ENCODE data around the gene BMP7.

The BMP7 gene

GRCh38 chr20:57215426-57215825 lies 51.0 kb downstream of the BMP7 start:
- Histone ChIP-seq H3K27ac (ENCODE audit: low read length, poor library complexity, severe bottlenecking) (no peak overlapping the region), H3K4me1 (ENCODE audit: control insufficient read depth, insufficient read depth, low read depth, low read length) (peaks cover 20% of the 10 kb centered on the region), H2AK5ac (ENCODE audit: low read length, severe bottlenecking) (no peak overlapping the region), H3K79me1 (replicated peaks; ENCODE audit: low read length, poor library complexity, severe bottlenecking) (no peaks in the 10 kb centered on the region), H3K27me3 (ENCODE audit: control insufficient read depth in 1 of 2, insufficient read depth in 1 of 2, low read length in 2 of 2) (peaks cover 42 to 74% of the 10 kb centered on the region in 2 experiments), H3K14ac (ENCODE audit: low read length in 2 of 2) (no peak overlapping the region), H3K36me3 (ENCODE audit: control insufficient read depth in 1 of 2, insufficient read depth in 2 of 2, low read depth in 1 of 2, low read length in 2 of 2) (no peaks in the 10 kb centered on the region), H3K23ac (ENCODE audit: low read length in 2 of 2) (no peak overlapping the region), H3K4me3 (ENCODE audit: insufficient read depth in 1 of 2, low read depth in 1 of 2, low read length in 2 of 2) (no peak overlapping the region), H3K4ac (ENCODE audit: low read depth in 1 of 2, low read length in 2 of 2) (no peak overlapping the region), H2BK5ac (ENCODE audit: low read depth, low read length, poor library complexity, severe bottlenecking) (no peak overlapping the region), H2BK15ac (ENCODE audit: low read depth, poor library complexity, severe bottlenecking) (no peak overlapping the region), H3K9ac (ENCODE audit: low read length) (no peak overlapping the region), H2BK120ac (ENCODE audit: low read depth, low read length) (no peak overlapping the region), H4K91ac (ENCODE audit: low read length) (no peak overlapping the region), H4K8ac (ENCODE audit: low read length) (no peak overlapping the region), H2BK12ac (ENCODE audit: low read length in 2 of 2) (no peak overlapping the region), H3K18ac (ENCODE audit: low read depth in 1 of 2, low read length in 2 of 2) (no peak overlapping the region), H3K9me3 (ENCODE audit: control insufficient read depth, low read length) (no peaks in the 10 kb centered on the region), H3K4me2 (ENCODE audit: low read length, poor library complexity, severe bottlenecking) (no peak overlapping the region), H2AFZ (ENCODE audit: low read depth, low read length) (no peak overlapping the region)
- DNase-seq, result no peak
- 84% methylated on average over 6 of the region's 6 CpGs for WGBS

GRCh38 chr20:57214948-57215347 lies 51.5 kb downstream of the BMP7 start:
- Histone ChIP-seq H3K79me1 (replicated peaks; ENCODE audit: low read length, poor library complexity, severe bottlenecking) (no peaks in the 10 kb centered on the region), H4K91ac (ENCODE audit: low read length) (no peak overlapping the region), H3K9ac (ENCODE audit: low read length) (no peak overlapping the region), H3K4me2 (ENCODE audit: low read length, poor library complexity, severe bottlenecking) (no peak overlapping the region), H4K8ac (ENCODE audit: low read length) (no peak overlapping the region), H2AK5ac (ENCODE audit: low read length, severe bottlenecking) (no peak overlapping the region), H3K27ac (ENCODE audit: low read length, poor library complexity, severe bottlenecking) (no peak overlapping the region), H2BK12ac (ENCODE audit: low read length in 2 of 2) (no peak overlapping the region), H2BK15ac (ENCODE audit: low read depth, poor library complexity, severe bottlenecking) (no peak overlapping the region), H3K23ac (ENCODE audit: low read length in 2 of 2) (no peak overlapping the region), H3K27me3 (ENCODE audit: control insufficient read depth in 1 of 2, insufficient read depth in 1 of 2, low read length in 2 of 2) (peaks cover 40 to 73% of the 10 kb centered on the region in 2 experiments), H2BK5ac (ENCODE audit: low read depth, low read length, poor library complexity, severe bottlenecking) (no peak overlapping the region), H3K4ac (ENCODE audit: low read depth in 1 of 2, low read length in 2 of 2) (no peak overlapping the region), H3K4me1 (ENCODE audit: control insufficient read depth, insufficient read depth, low read depth, low read length) (peaks cover 23% of the 10 kb centered on the region), H3K14ac (ENCODE audit: low read length in 2 of 2) (no peak overlapping the region), H2AFZ (ENCODE audit: low read depth, low read length) (no peak overlapping the region), H2BK120ac (ENCODE audit: low read depth, low read length) (no peak overlapping the region), H3K9me3 (ENCODE audit: control insufficient read depth, low read length) (no peaks in the 10 kb centered on the region), H3K18ac (ENCODE audit: low read depth in 1 of 2, low read length in 2 of 2) (no peak overlapping the region), H3K4me3 (ENCODE audit: insufficient read depth in 1 of 2, low read depth in 1 of 2, low read length in 2 of 2) (no peak overlapping the region), H3K36me3 (ENCODE audit: control insufficient read depth in 1 of 2, insufficient read depth in 2 of 2, low read depth in 1 of 2, low read length in 2 of 2) (no peaks in the 10 kb centered on the region)
- DNase-seq, result no peak
- WGBS, result 80% methylated on average over 2 of the region's 2 CpGs

GRCh38 chr20:57214427-57214826 lies 52.0 kb downstream of the BMP7 start:
- H3K23ac ChIP-seq (ENCODE audit: low read length in 2 of 2), result no peak overlapping the region
- no peak overlapping the region for H2AK5ac ChIP-seq (ENCODE audit: low read length, severe bottlenecking)
- peaks cover 36 to 73% of the 10 kb centered on the region in 2 experiments for H3K27me3 ChIP-seq (ENCODE audit: control insufficient read depth in 1 of 2, insufficient read depth in 1 of 2, low read length in 2 of 2)
- DNase-seq, result no peak
- H2BK15ac ChIP-seq (ENCODE audit: low read depth, poor library complexity, severe bottlenecking), result no peak overlapping the region
- no peaks in the 10 kb centered on the region for H3K79me1 ChIP-seq (replicated peaks; ENCODE audit: low read length, poor library complexity, severe bottlenecking)
- no peaks in the 10 kb centered on the region for H3K9me3 ChIP-seq (ENCODE audit: control insufficient read depth, low read length)
- H3K36me3 ChIP-seq (ENCODE audit: control insufficient read depth in 1 of 2, insufficient read depth in 2 of 2, low read depth in 1 of 2, low read length in 2 of 2), result no peaks in the 10 kb centered on the region
- no peak overlapping the region for H3K9ac ChIP-seq (ENCODE audit: low read length)
- no peak overlapping the region for H3K14ac ChIP-seq (ENCODE audit: low read length in 2 of 2)
- no peak overlapping the region for H3K4ac ChIP-seq (ENCODE audit: low read depth in 1 of 2, low read length in 2 of 2)
- H3K4me2 ChIP-seq (ENCODE audit: low read length, poor library complexity, severe bottlenecking), result no peak overlapping the region
- peaks cover 23% of the 10 kb centered on the region for H3K4me1 ChIP-seq (ENCODE audit: control insufficient read depth, insufficient read depth, low read depth, low read length)
- no peak overlapping the region for H2AFZ ChIP-seq (ENCODE audit: low read depth, low read length)
- H2BK120ac ChIP-seq (ENCODE audit: low read depth, low read length), result no peak overlapping the region
- H3K4me3 ChIP-seq (ENCODE audit: insufficient read depth in 1 of 2, low read depth in 1 of 2, low read length in 2 of 2), result no peak overlapping the region
- H4K8ac ChIP-seq (ENCODE audit: low read length), result no peak overlapping the region
- no peak overlapping the region for H4K91ac ChIP-seq (ENCODE audit: low read length)
- H2BK5ac ChIP-seq (ENCODE audit: low read depth, low read length, poor library complexity, severe bottlenecking), result no peak overlapping the region
- WGBS, result 85% methylated on average over 7 of the region's 8 CpGs
- H2BK12ac ChIP-seq (ENCODE audit: low read length in 2 of 2), result no peak overlapping the region
- H3K27ac ChIP-seq (ENCODE audit: low read length, poor library complexity, severe bottlenecking), result no peak overlapping the region
- H3K18ac ChIP-seq (ENCODE audit: low read depth in 1 of 2, low read length in 2 of 2), result no peak overlapping the region

- H3K4me2 ChIP-seq (ENCODE audit: low read length, poor library complexity, severe bottlenecking), result no peak overlapping the region
- H3K4me1 ChIP-seq (ENCODE audit: control insufficient read depth, insufficient read depth, low read depth, low read length), result peaks cover 23% of the 10 kb centered on the region
- no peak overlapping the region for H3K23ac ChIP-seq (ENCODE audit: low read length in 2 of 2)
- DNase-seq, result no peak
- no peaks in the 10 kb centered on the region for H3K36me3 ChIP-seq (ENCODE audit: control insufficient read depth in 1 of 2, insufficient read depth in 2 of 2, low read depth in 1 of 2, low read length in 2 of 2)
- no peak overlapping the region for H3K4me3 ChIP-seq (ENCODE audit: insufficient read depth in 1 of 2, low read depth in 1 of 2, low read length in 2 of 2)
- no peak overlapping the region for H3K18ac ChIP-seq (ENCODE audit: low read depth in 1 of 2, low read length in 2 of 2)
- no peak overlapping the region for H2AK5ac ChIP-seq (ENCODE audit: low read length, severe bottlenecking)
- no peak overlapping the region for H2AFZ ChIP-seq (ENCODE audit: low read depth, low read length)
- H4K8ac ChIP-seq (ENCODE audit: low read length), result no peak overlapping the region
- H3K27me3 ChIP-seq (ENCODE audit: control insufficient read depth in 1 of 2, insufficient read depth in 1 of 2, low read length in 2 of 2), result peaks cover 32 to 68% of the 10 kb centered on the region in 2 experiments
- H3K4ac ChIP-seq (ENCODE audit: low read depth in 1 of 2, low read length in 2 of 2), result no peak overlapping the region
- H3K79me1 ChIP-seq (replicated peaks; ENCODE audit: low read length, poor library complexity, severe bottlenecking), result no peaks in the 10 kb centered on the region
- H2BK15ac ChIP-seq (ENCODE audit: low read depth, poor library complexity, severe bottlenecking), result no peak overlapping the region
- no peak overlapping the region for H3K14ac ChIP-seq (ENCODE audit: low read length in 2 of 2)
- WGBS, result 87% methylated on average over 8 of the region's 8 CpGs
- H2BK120ac ChIP-seq (ENCODE audit: low read depth, low read length), result no peak overlapping the region
- no peak overlapping the region for H3K27ac ChIP-seq (ENCODE audit: low read length, poor library complexity, severe bottlenecking)
- no peak overlapping the region for H2BK12ac ChIP-seq (ENCODE audit: low read length in 2 of 2)
- no peaks in the 10 kb centered on the region for H3K9me3 ChIP-seq (ENCODE audit: control insufficient read depth, low read length)
- no peak overlapping the region for H3K9ac ChIP-seq (ENCODE audit: low read length)
- no peak overlapping the region for H2BK5ac ChIP-seq (ENCODE audit: low read depth, low read length, poor library complexity, severe bottlenecking)
- H4K91ac ChIP-seq (ENCODE audit: low read length), result no peak overlapping the region
Observed at GRCh38 chr20:57213924-57214323, 52.5 kb downstream of the BMP7 start.
